HFFc6 (cell line): ENCODE results near the gene CDH23. TPM values are rescaled to one million over a fixed set of nuclear protein-coding genes. Genes with fewer than 3 reads are reported as not detected.

Experiments
- DNase-seq: peaks from one replicate; pipeline ENCODE4 v3.0.0-alpha.2; 2018
- H3K27ac Mint-ChIP-seq: 2 replicates; pipeline ENCODE4 v1.8.0; 2020; ENCODE audit warnings: mild to moderate bottlenecking, mixed read lengths
- H3K27me3 Mint-ChIP-seq: 2 replicates; pipeline ENCODE4 v1.8.0; 2021; ENCODE audit warnings: mild to moderate bottlenecking, moderate library complexity, mixed read lengths; ENCODE audit not compliant: insufficient read depth
- H3K36me3 Mint-ChIP-seq: 2 replicates; pipeline ENCODE4 v1.8.0; 2021; ENCODE audit warnings: low read depth, mixed read lengths
- H3K4me1 Mint-ChIP-seq: 2 replicates; pipeline ENCODE4 v1.8.0; 2020; ENCODE audit warnings: low read depth, mixed read lengths
- H3K4me3 Mint-ChIP-seq: 2 replicates; pipeline ENCODE4 v1.8.0; 2020; ENCODE audit warnings: mild to moderate bottlenecking, moderate library complexity, mixed read lengths
- H3K9me3 Mint-ChIP-seq: 2 replicates; pipeline ENCODE4 v1.8.0; 2020; ENCODE audit warnings: mild to moderate bottlenecking, mixed read lengths
- CTCF ChIP-seq: fragments of 200-600 bp; sonication (generic); IDR thresholded peaks from 2 replicates; pipeline ENCODE4 v1.5.0; 2021; ENCODE audit warnings: antibody characterized with exemption, mild to moderate bottlenecking
- total RNA-seq, 6 experiments: library from RNA; stranded (reverse); fragmentation: NEBNext Ultra II Directional; extraction: Animal tissue kit (Norgen Biotek cat#: 25700); gene quantifications; 2 replicates in 1 of 6; 3 replicates in 5 of 6; pipeline ENCODE4 v1.2.3, GENCODE V29; 2021

The CDH23 gene
- total RNA-seq, 6 experiments from 2014 or later = 0.02 to 0.11 (median 0.04) TPM; not detected in 2

GRCh38 chr10:71742301-71743088 is 345.8 kb downstream of the CDH23 start:
- H3K36me3 Mint-ChIP-seq = no peaks in the 10 kb centered on the region
- peaks cover 9% of the 10 kb centered on the region for H3K27me3 Mint-ChIP-seq
- no peak for DNase-seq
- H3K4me3 Mint-ChIP-seq = no peak overlapping the region
- no peaks in the 10 kb centered on the region for H3K9me3 Mint-ChIP-seq
- no peak for TF ChIP-seq CTCF
- peaks cover 7% of the 10 kb centered on the region for H3K4me1 Mint-ChIP-seq
- H3K27ac Mint-ChIP-seq = no peak overlapping the region

GRCh38 chr10:71743089-71743838 is 346.5 kb downstream of the CDH23 start:
- TF ChIP-seq CTCF = no peak
- Mint-ChIP-seq H3K9me3 (no peaks in the 10 kb centered on the region), H3K4me1 (peaks cover 7% of the 10 kb centered on the region), H3K27ac (no peak overlapping the region), H3K27me3 (peaks cover 7% of the 10 kb centered on the region), H3K4me3 (no peak overlapping the region), H3K36me3 (no peaks in the 10 kb centered on the region)
- no peak for DNase-seq

GRCh38 chr10:71743866-71744265 is 347.1 kb downstream of the CDH23 start:
- Mint-ChIP-seq H3K9me3 (no peaks in the 10 kb centered on the region), H3K4me1 (peaks cover 11% of the 10 kb centered on the region), H3K27me3 (peaks cover 7% of the 10 kb centered on the region), H3K36me3 (no peaks in the 10 kb centered on the region), H3K27ac (no peak overlapping the region), H3K4me3 (no peak overlapping the region)
- TF ChIP-seq CTCF = no peak
- DNase-seq = no peak

- peaks cover 7% of the 10 kb centered on the region for H3K27me3 Mint-ChIP-seq
- no peak overlapping the region for H3K4me3 Mint-ChIP-seq
- TF ChIP-seq CTCF = no peak
- H3K4me1 Mint-ChIP-seq = peaks cover 10% of the 10 kb centered on the region
- H3K36me3 Mint-ChIP-seq = no peaks in the 10 kb centered on the region
- H3K9me3 Mint-ChIP-seq = no peaks in the 10 kb centered on the region
- no peak overlapping the region for H3K27ac Mint-ChIP-seq
- DNase-seq = no peak
Observed at GRCh38 chr10:71744897-71745663, 348.4 kb downstream of the CDH23 start.

GRCh38 chr10:71745664-71746250 is 349.0 kb downstream of the CDH23 start:
- H3K27me3 Mint-ChIP-seq = peaks cover 7% of the 10 kb centered on the region
- H3K4me1 Mint-ChIP-seq = peaks cover 6% of the 10 kb centered on the region; the same call in 1 of the 2 replicates
- no peaks in the 10 kb centered on the region for H3K9me3 Mint-ChIP-seq

More at GRCh38 chr10:71745664-71746250, 349.0 kb downstream of the CDH23 start:
- no peak overlapping the region for H3K4me3 Mint-ChIP-seq
- DNase-seq = no peak
- H3K27ac Mint-ChIP-seq = no peak overlapping the region
- no peaks in the 10 kb centered on the region for H3K36me3 Mint-ChIP-seq
- TF ChIP-seq CTCF = no peak
